Fibroblast of skin of back (primary cell): Measurements from ENCODE around the gene FKBP8.
"Not testable (repeated sequence)": the region's sequence is repeated elsewhere in the genome, so short reads cannot be mapped to it uniquely, and the experiment has no call there.

Experiments used
- DNase-seq: peaks from one replicate; pipeline ENCODE4 v3.0.0-alpha.2; 2013

Gene FKBP8

GRCh38 chr19:18558604-18559003 is 15.2 kb upstream of the FKBP8 start:
- DNase-seq: no peak

GRCh38 chr19:18558202-18558555 is 14.8 kb upstream of the FKBP8 start:
- DNase-seq: no peak

- DNase-seq: peak; percentile 99
Observed at GRCh38 chr19:18557411-18558201, 14.2 kb upstream of the FKBP8 start, which contains the start of gene KXD1. KXD1 (plus strand) TSS chr19:18557870; CDS start chr19:18562057, 4,187 bp downstream.

GRCh38 chr19:18551631-18552030 is 8.3 kb upstream of the FKBP8 start:
- DNase-seq: no peak

GRCh38 chr19:18543814-18544475 is 572 bp upstream of the FKBP8 start:
- peak; percentile 75 for DNase-seq

GRCh38 chr19:18541992-18542940 is 1.1 kb downstream of the FKBP8 start:
- DNase-seq: no peak

GRCh38 chr19:18541258-18541991 is 1.9 kb downstream of the FKBP8 start:
- DNase-seq: no peak

GRCh38 chr19:18540200-18540599 is 3.2 kb downstream of the FKBP8 start:
- DNase-seq: not testable (repeated sequence)

- DNase-seq: no peak
Observed at GRCh38 chr19:18539372-18539771, 4.0 kb downstream of the FKBP8 start.

- no peak for DNase-seq
Observed at GRCh38 chr19:18538115-18538514, 5.3 kb downstream of the FKBP8 start.

GRCh38 chr19:18537431-18537830 is 5.9 kb downstream of the FKBP8 start:
- no peak for DNase-seq

- no peak for DNase-seq
Observed at GRCh38 chr19:18536475-18536874, 6.9 kb downstream of the FKBP8 start.

- no peak for DNase-seq
Observed at GRCh38 chr19:18533058-18533457, 10.3 kb downstream of the FKBP8 start.

GRCh38 chr19:18532168-18532890 is 11.0 kb downstream of the FKBP8 start:
- DNase-seq: no peak

- no peak for DNase-seq
Observed at GRCh38 chr19:18531485-18531884, 11.9 kb downstream of the FKBP8 start.

- DNase-seq: no peak
Observed at GRCh38 chr19:18529782-18530181, 13.6 kb downstream of the FKBP8 start.

GRCh38 chr19:18526316-18526715 is 17.1 kb downstream of the FKBP8 start:
- no peak for DNase-seq

GRCh38 chr19:18523841-18524240 is 19.5 kb downstream of the FKBP8 start:
- DNase-seq: no peak

GRCh38 chr19:18522862-18523440 is 20.4 kb downstream of the FKBP8 start:
- not testable (repeated sequence) for DNase-seq

GRCh38 chr19:18522124-18522861 is 21.1 kb downstream of the FKBP8 start:
- DNase-seq: peak; percentile 100
